ENCODE results near the gene ATXN2. TPM values are rescaled to one million over a fixed set of nuclear protein-coding genes. Genes with fewer than 3 reads are reported as not detected.

Gene ATXN2
- total and polyA plus RNA-seq, 9 of the 15 experiments (the other 6 are each of a cell fraction or from before 2014, with no cell fraction given) = 16.8 to 67.8 (median 29.3) TPM

DNA sequence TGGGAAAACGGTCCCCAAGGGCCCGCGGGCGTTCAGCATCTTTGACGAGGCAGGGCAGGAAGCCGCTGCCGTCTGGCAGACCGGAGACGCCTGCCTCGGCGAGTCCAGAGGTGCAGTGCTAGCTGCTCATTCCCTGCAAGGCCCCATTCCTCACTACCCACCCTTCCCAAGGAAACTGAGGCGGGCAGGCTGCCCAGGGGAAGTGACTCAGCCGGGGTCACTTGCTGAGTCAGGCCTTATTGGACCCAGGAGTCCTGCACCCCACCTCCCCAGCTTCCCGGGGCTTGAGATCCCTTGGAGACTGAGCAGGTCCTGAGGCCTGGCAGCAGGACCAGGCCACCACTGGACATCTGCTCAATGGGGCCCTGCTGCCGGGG, 189.7 kb downstream of the ATXN2 start (continued):
- TF ChIP-seq NFE2 (IDR thresholded peaks at IDR 0.05; ENCODE audit: low read depth) (peak; percentile 21; the same call in 1 of the 2 replicates), MAFK (IDR thresholded peaks at IDR 0.05; ENCODE audit: low read length) (0 out of 2 replicates have a peak, but pooled peaks have one; percentile 12), SAP30 (IDR thresholded peaks at IDR 0.05; ENCODE audit: borderline replicate concordance, insufficient read depth, low read depth, low read length, poor library complexity, severe bottlenecking) (peak; percentile 36), MAFF (IDR thresholded peaks at IDR 0.05; ENCODE audit: low read length) (no peak), ZNF644 (tag; IDR thresholded peaks at IDR 0.05; ENCODE audit: low read depth) (no peak), SMARCA5 (IDR thresholded peaks at IDR 0.05) (0 out of 2 replicates have a peak, but pooled peaks have one; percentile 7), TCF7L2 (IDR thresholded peaks at IDR 0.05; ENCODE audit: low read depth, low read length) (no peak), ZNF584 (CRISPR knock-in tag; IDR thresholded peaks at IDR 0.05; ENCODE audit: low read depth) (0 out of 2 replicates have a peak, but pooled peaks have one; percentile 3), FOXJ2 (tag; IDR thresholded peaks at IDR 0.05) (no peak)
- TF ChIP-seq, protein P1, sequence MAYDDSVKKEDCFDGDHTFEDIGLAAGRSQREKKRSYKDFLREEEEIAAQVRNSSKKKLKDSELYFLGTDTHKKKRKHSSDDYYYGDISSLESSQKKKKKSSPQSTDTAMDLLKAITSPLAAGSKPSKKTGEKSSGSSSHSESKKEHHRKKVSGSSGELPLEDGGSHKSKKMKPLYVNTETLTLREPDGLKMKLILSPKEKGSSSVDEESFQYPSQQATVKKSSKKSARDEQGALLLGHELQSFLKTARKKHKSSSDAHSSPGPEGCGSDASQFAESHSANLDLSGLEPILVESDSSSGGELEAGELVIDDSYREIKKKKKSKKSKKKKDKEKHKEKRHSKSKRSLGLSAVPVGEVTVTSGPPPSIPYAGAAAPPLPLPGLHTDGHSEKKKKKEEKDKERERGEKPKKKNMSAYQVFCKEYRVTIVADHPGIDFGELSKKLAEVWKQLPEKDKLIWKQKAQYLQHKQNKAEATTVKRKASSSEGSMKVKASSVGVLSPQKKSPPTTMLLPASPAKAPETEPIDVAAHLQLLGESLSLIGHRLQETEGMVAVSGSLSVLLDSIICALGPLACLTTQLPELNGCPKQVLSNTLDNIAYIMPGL (CRISPR knock-in tag; IDR thresholded peaks at IDR 0.05) = no peak
- TF ChIP-seq, protein P2, sequence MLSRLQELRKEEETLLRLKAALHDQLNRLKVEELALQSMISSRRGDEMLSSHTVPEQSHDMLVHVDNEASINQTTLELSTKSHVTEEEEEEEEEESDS (CRISPR knock-in tag; IDR thresholded peaks at IDR 0.05) = no peak

All from K562 (cell line).